Suprapubic skin (tissue), 4 donors: ENCODE data around the gene IPO5. TPM values are rescaled to one million over a fixed set of nuclear protein-coding genes. Genes with fewer than 3 reads are reported as not detected.

ENCODE experiments used
- DNase-seq, 2 donors: peaks; one replicate each; pipeline ENCODE4 v3.0.0-alpha.2; 2019; ENCODE audit warnings: low spot score in 2 of 2
- H3K27ac ChIP-seq: fragments of 200-600 bp; sonication (generic); one replicate; pipeline ENCODE4 v1.5.1; 2019
- H3K27me3 ChIP-seq: fragments of 200-600 bp; sonication (generic); one replicate; pipeline ENCODE4 v1.5.1; 2019
- H3K36me3 ChIP-seq: fragments of 200-600 bp; sonication (generic); one replicate; pipeline ENCODE4 v1.5.1; 2019
- H3K4me1 ChIP-seq: fragments of 200-600 bp; sonication (generic); one replicate; pipeline ENCODE4 v1.5.1; 2019
- H3K4me3 ChIP-seq: fragments of 200-600 bp; sonication (generic); one replicate; pipeline ENCODE4 v1.5.1; 2019; ENCODE audit warnings: mild to moderate bottlenecking
- H3K9me3 ChIP-seq: fragments of 200-600 bp; sonication (generic); one replicate; pipeline ENCODE4 v1.5.1; 2019
- EP300 ChIP-seq: sonication (generic); formaldehyde crosslinking; IDR thresholded peaks from one replicate; pipeline ENCODE4 v1.6.1; 2017; ENCODE audit warnings: antibody characterized with exemption
- POLR2A ChIP-seq, 2 donors: fragments of 450-650 bp; IDR thresholded peaks; one replicate each; pipeline ENCODE4 v1.6.1; 2017; ENCODE audit warnings: antibody characterized with exemption in 2 of 2, mild to moderate bottlenecking in 2 of 2, moderate library complexity in 2 of 2
- POLR2AphosphoS5 ChIP-seq, 3 donors: sonication (generic); formaldehyde crosslinking; IDR thresholded peaks; one replicate each; pipeline ENCODE4 v1.6.1; 2017; ENCODE audit warnings: antibody characterized with exemption in 3 of 3
- WGBS: methylation state at CpG from one replicate; pipeline ENCODE4 v1.1.5; 2018; 5-methylcytosine and 5-hydroxymethylcytosine counted together
- total RNA-seq, 4 donors: library from RNA; depleted of rRNA; stranded (reverse); fragments of >200 nt; gene quantifications; one replicate each; pipeline ENCODE4 v1.1.0, GENCODE V29; 2016
- TF ChIP-seq, protein P1 (sequence below), 2 donors: fragments of 200-600 bp in 1 of 2; fragments of 450-650 bp in 1 of 2; sonication (generic) in 1 of 2; IDR thresholded peaks; one replicate each; pipeline ENCODE4 v1.5.1; 2016 to 2019; ENCODE audit warnings: antibody characterized with exemption in 2 of 2, mild to moderate bottlenecking in 1 of 2, moderate library complexity in 1 of 2

The IPO5 gene
- total RNA-seq, 4 donors from 2014 or later: 78.8 to 93.8 (median 82.4) TPM

DNA sequence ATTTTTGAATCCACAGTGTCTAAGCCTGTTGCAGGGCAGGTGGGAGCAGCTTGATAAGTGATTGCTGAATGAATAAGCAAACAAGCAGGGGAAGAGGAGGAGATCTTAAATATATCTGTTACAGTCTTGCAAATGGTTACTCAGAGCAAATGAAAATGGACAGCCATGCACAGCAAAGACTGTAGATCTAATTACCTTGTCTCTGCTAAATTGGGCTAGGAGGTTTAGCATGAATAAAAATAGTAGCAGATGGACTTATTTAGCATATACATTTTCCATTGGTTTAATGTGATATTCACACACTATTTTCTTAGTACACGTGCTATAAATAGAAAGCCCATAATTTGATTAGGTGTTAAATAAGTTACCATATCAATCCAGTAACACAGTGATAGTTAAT is 116.5 kb downstream of the IPO5 start:
- H3K9me3 ChIP-seq: no peaks in the 10 kb centered on the region
- TF ChIP-seq, protein P1, sequence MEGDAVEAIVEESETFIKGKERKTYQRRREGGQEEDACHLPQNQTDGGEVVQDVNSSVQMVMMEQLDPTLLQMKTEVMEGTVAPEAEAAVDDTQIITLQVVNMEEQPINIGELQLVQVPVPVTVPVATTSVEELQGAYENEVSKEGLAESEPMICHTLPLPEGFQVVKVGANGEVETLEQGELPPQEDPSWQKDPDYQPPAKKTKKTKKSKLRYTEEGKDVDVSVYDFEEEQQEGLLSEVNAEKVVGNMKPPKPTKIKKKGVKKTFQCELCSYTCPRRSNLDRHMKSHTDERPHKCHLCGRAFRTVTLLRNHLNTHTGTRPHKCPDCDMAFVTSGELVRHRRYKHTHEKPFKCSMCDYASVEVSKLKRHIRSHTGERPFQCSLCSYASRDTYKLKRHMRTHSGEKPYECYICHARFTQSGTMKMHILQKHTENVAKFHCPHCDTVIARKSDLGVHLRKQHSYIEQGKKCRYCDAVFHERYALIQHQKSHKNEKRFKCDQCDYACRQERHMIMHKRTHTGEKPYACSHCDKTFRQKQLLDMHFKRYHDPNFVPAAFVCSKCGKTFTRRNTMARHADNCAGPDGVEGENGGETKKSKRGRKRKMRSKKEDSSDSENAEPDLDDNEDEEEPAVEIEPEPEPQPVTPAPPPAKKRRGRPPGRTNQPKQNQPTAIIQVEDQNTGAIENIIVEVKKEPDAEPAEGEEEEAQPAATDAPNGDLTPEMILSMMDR (IDR thresholded peaks at IDR 0.05): no peak
- TF ChIP-seq POLR2A (IDR thresholded peaks at IDR 0.05): no peak
- no peak for TF ChIP-seq EP300
- TF ChIP-seq POLR2AphosphoS5 (IDR thresholded peaks at IDR 0.05): no peak
- 94% methylated on average over 1 of the region's 1 CpG for WGBS
- H3K4me1 ChIP-seq: no peaks in the 10 kb centered on the region
- no peak for DNase-seq
- H3K4me3 ChIP-seq: no peak overlapping the region
- H3K27me3 ChIP-seq: no peaks in the 10 kb centered on the region
- H3K36me3 ChIP-seq: no peaks in the 10 kb centered on the region
- H3K27ac ChIP-seq: no peak overlapping the region

DNA sequence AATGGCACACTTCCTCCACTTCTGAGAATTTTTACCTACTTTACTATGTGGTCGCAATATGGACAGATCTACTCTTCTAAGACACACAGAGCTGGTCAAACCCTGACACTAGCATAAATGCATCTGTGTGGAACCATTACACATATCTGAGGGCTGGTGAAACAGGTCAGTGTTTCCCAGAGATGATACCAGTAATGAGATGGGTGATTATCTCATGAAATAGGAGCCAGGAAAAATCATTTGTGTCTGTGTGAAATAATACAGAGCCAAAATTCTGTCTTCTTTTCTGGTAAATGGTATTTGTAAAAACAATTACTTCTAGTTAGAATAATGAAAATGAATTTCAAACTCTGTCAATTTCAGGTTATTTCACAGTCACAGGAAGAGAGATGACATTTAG is 117.8 kb downstream of the IPO5 start:
- Histone ChIP-seq H3K36me3 (no peaks in the 10 kb centered on the region), H3K4me1 (no peaks in the 10 kb centered on the region), H3K9me3 (no peaks in the 10 kb centered on the region), H3K4me3 (no peak overlapping the region), H3K27me3 (no peaks in the 10 kb centered on the region), H3K27ac (no peak overlapping the region)
- WGBS: 89% methylated on average over 1 of the region's 1 CpG
- TF ChIP-seq, protein P1 (IDR thresholded peaks at IDR 0.05): no peak
- TF ChIP-seq POLR2A (IDR thresholded peaks at IDR 0.05) (no peak), EP300 (no peak), POLR2AphosphoS5 (IDR thresholded peaks at IDR 0.05) (no peak)
- DNase-seq: no peak

DNA sequence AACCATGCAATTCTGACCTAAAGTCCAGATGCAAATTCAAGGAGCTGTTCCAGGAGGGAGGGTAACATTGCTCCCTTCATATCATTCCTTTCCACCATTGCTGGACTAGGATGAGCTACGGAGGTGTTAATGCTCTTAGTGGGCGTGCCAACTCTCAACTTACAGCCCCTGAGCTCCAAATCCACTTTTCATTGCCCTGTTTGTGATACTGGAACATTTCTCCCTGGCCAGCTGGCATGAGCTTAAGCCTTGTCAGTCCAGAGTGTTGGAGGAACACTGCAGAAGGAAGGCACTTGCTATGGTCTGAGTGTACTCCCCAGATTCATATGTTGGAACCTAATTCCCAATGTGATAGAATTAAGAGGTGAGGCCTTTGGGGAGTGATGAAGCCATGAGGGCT is 119.0 kb downstream of the IPO5 start:
- no peaks in the 10 kb centered on the region for H3K9me3 ChIP-seq
- TF ChIP-seq, protein P1 (IDR thresholded peaks at IDR 0.05): no peak
- no peak for TF ChIP-seq EP300
- TF ChIP-seq POLR2A (IDR thresholded peaks at IDR 0.05): no peak
- no peak for TF ChIP-seq POLR2AphosphoS5 (IDR thresholded peaks at IDR 0.05)
- no peaks in the 10 kb centered on the region for H3K4me1 ChIP-seq
- no peak for DNase-seq
- no peaks in the 10 kb centered on the region for H3K36me3 ChIP-seq
- no peak overlapping the region for H3K27ac ChIP-seq
- no peaks in the 10 kb centered on the region for H3K27me3 ChIP-seq
- H3K4me3 ChIP-seq: no peak overlapping the region
- WGBS: 92% methylated on average over 2 of the region's 2 CpGs

Other genes with a start within 250 kb of the IPO5 start
- gene FARP1, start 189.4 kb downstream of the IPO5 start, total RNA-seq: 10 to 100 TPM; 11.0 to 27.2 (median 13.6) TPM
- gene RNF113B, start 223.6 kb downstream of the IPO5 start, total RNA-seq: not detected